ENCODE results near the gene G6PD. TPM values are rescaled to one million over a fixed set of nuclear protein-coding genes. Genes with fewer than 3 reads are reported as not detected.

Gene G6PD
- total and polyA plus RNA-seq, 10 of the 15 experiments (the other 5 are each of a cell fraction or from before 2014, with no cell fraction given): 1.6 to 62.5 (median 28.4) TPM

GRCh38 chrX:154546354-154547244 lies at the start of gene G6PD (continued):
- TF ChIP-seq E2F8 (IDR thresholded peaks at IDR 0.05; ENCODE audit: low read depth, partially characterized antibody) (no peak), STAT1 (conservative IDR thresholded peaks at IDR 0.05) (no peak), BCL11A (IDR thresholded peaks at IDR 0.05; ENCODE audit: low read depth, low read length) (no peak), BHLHE40 (IDR thresholded peaks at IDR 0.05; ENCODE audit: borderline replicate concordance in 1 of 2, low read depth in 2 of 2, low read length in 1 of 2) (peak in 1 of 2 experiments; percentile 81; a peak in 2 of 4 replicates), CHD2 (IDR thresholded peaks at IDR 0.05; ENCODE audit: borderline replicate concordance, low read depth, low read length) (no peak), SREBF2 (IDR thresholded peaks at IDR 0.05; ENCODE audit: low read length) (no peak), SRF (IDR thresholded peaks at IDR 0.05; ENCODE audit: low read depth in 2 of 2, low read length in 2 of 2) (no peak), BRCA1 (IDR thresholded peaks at IDR 0.05; ENCODE audit: low read depth, low read length) (no peak), NR2F1 (conservative IDR thresholded peaks at IDR 0.05) (no peak), NFXL1 (IDR thresholded peaks at IDR 0.05; ENCODE audit: borderline replicate concordance) (no peak), STAT3 (IDR thresholded peaks at IDR 0.05; ENCODE audit: low read depth, low read length) (no peak), SMC3 (IDR thresholded peaks at IDR 0.05; ENCODE audit: borderline replicate concordance, low read length) (no peak), NRF1 (conservative IDR thresholded peaks at IDR 0.05; ENCODE audit: low read depth, low read length) (no peak), MTA2 (IDR thresholded peaks at IDR 0.05; ENCODE audit: low read depth) (no peak), POLR2AphosphoS5 (IDR thresholded peaks at IDR 0.05; ENCODE audit: low read length) (peak; percentile 55; the same call in 1 of the 2 replicates), CREB1 (IDR thresholded peaks at IDR 0.05; ENCODE audit: low read depth) (no peak), ASH2L (IDR thresholded peaks at IDR 0.05; ENCODE audit: borderline replicate concordance, low read depth) (no peak), JUNB (IDR thresholded peaks at IDR 0.05) (no peak), ETV6 (conservative IDR thresholded peaks at IDR 0.05 in 1 of 2, IDR thresholded peaks at IDR 0.05 in 1 of 2; ENCODE audit: borderline replicate concordance in 1 of 2, low read depth in 1 of 2) (no peak), FOXM1 (IDR thresholded peaks at IDR 0.05; ENCODE audit: low read depth, low read length) (no peak), YY1 (IDR thresholded peaks at IDR 0.05; ENCODE audit: low read depth, low read length) (no peak), HDAC2 (IDR thresholded peaks at IDR 0.05) (no peak)
- TF ChIP-seq, protein P1, sequence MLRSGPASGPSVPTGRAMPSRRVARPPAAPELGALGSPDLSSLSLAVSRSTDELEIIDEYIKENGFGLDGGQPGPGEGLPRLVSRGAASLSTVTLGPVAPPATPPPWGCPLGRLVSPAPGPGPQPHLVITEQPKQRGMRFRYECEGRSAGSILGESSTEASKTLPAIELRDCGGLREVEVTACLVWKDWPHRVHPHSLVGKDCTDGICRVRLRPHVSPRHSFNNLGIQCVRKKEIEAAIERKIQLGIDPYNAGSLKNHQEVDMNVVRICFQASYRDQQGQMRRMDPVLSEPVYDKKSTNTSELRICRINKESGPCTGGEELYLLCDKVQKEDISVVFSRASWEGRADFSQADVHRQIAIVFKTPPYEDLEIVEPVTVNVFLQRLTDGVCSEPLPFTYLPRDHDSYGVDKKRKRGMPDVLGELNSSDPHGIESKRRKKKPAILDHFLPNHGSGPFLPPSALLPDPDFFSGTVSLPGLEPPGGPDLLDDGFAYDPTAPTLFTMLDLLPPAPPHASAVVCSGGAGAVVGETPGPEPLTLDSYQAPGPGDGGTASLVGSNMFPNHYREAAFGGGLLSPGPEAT (IDR thresholded peaks at IDR 0.05; ENCODE audit: low read depth): no peak
